NCI-H2081 (cell line): ENCODE data around the gene TRIM13.
"Not testable (repeated sequence)": the region's sequence is repeated elsewhere in the genome, so short reads cannot be mapped to it uniquely, and the experiment has no call there.

ENCODE experiments used
- DNase-seq, 2 experiments: peaks; one replicate each; lab custom pipeline; 2025; lab: John Stamatoyannopoulos, UW

The TRIM13 gene

GRCh38 chr13:50060718-50061117, 63.9 kb downstream of the TRIM13 start:
- no peak for DNase-seq

GRCh38 chr13:50062336-50062735, 65.5 kb downstream of the TRIM13 start:
- not testable (repeated sequence) for DNase-seq

- no peak for DNase-seq
These were observed 68.9 kb downstream of the TRIM13 start for GRCh38 chr13:50065712-50066111.
